Astrocyte (in vitro differentiated cells and primary cell): ENCODE measurements around the gene ARHGAP6. TPM values are rescaled to one million over a fixed set of nuclear protein-coding genes. Genes with fewer than 3 reads are reported as not detected.
A peak's percentile ranks its signal among the peaks of the same experiment; 100 is the strongest.

Source experiments
- DNase-seq: peaks from one replicate; pipeline ENCODE4 v3.0.0-alpha.2; 2010; ENCODE audit warnings: low read depth
- FAIRE-seq: peaks from 2 replicates; lab custom pipeline; 2011; peaks lifted over from hg19 to GRCh38; lab: Jason Lieb, UNC
- H2AFZ ChIP-seq: 2 replicates; pipeline ENCODE4 v1.6.0; 2012; ENCODE audit warnings: low read depth, low read length, inconsistent platforms
- H3K27ac ChIP-seq: 2 replicates; pipeline ENCODE4 v1.5.1; 2011; ENCODE audit warnings: low read depth, low read length, inconsistent platforms
- H3K27me3 ChIP-seq: 2 replicates; pipeline ENCODE4 v1.6.0; 2011; ENCODE audit warnings: low read length, inconsistent platforms; ENCODE audit not compliant: insufficient read depth
- H3K36me3 ChIP-seq: 2 replicates; pipeline ENCODE4 v1.5.1; 2011; ENCODE audit warnings: low read length, inconsistent platforms; ENCODE audit not compliant: insufficient read depth
- H3K4me1 ChIP-seq: 2 replicates; pipeline ENCODE4 v1.5.1; 2011; ENCODE audit warnings: low read length, inconsistent platforms; ENCODE audit not compliant: insufficient read depth
- H3K4me2 ChIP-seq: 2 replicates; pipeline ENCODE4 v1.6.0; 2012; ENCODE audit warnings: low read length, inconsistent platforms
- H3K4me3 ChIP-seq: 2 replicates; pipeline ENCODE4 v1.5.1; 2011; ENCODE audit warnings: low read depth, mild to moderate bottlenecking, low read length, inconsistent platforms; ENCODE audit not compliant: insufficient read depth
- H3K79me2 ChIP-seq: 2 replicates; pipeline ENCODE4 v1.6.0; 2012; ENCODE audit warnings: mild to moderate bottlenecking, low read length, inconsistent platforms; ENCODE audit not compliant: insufficient read depth
- H3K9ac ChIP-seq: 2 replicates; pipeline ENCODE4 v1.6.0; 2012; ENCODE audit warnings: mild to moderate bottlenecking, low read length, inconsistent platforms
- H3K9me3 ChIP-seq: 2 replicates; pipeline ENCODE4 v1.5.1; 2012; ENCODE audit warnings: low read depth, mild to moderate bottlenecking, low read length, inconsistent platforms; ENCODE audit not compliant: insufficient read depth
- H4K20me1 ChIP-seq: 2 replicates; pipeline ENCODE4 v1.6.0; 2012; ENCODE audit warnings: low read length, inconsistent platforms; ENCODE audit not compliant: insufficient read depth
- H3K27ac Mint-ChIP-seq: one replicate; pipeline ENCODE4 v1.8.0; 2021; ENCODE audit warnings: mild to moderate bottlenecking, mixed read lengths; ENCODE audit not compliant: unreplicated experiment
- H3K27me3 Mint-ChIP-seq: one replicate; pipeline ENCODE4 v1.8.0; 2021; ENCODE audit warnings: low read depth, mixed read lengths; ENCODE audit not compliant: unreplicated experiment
- H3K36me3 Mint-ChIP-seq: one replicate; pipeline ENCODE4 v1.8.0; 2021; ENCODE audit warnings: low read depth, mixed read lengths; ENCODE audit not compliant: unreplicated experiment
- H3K4me1 Mint-ChIP-seq: one replicate; pipeline ENCODE4 v1.8.0; 2021; ENCODE audit warnings: low read depth, mixed read lengths; ENCODE audit not compliant: unreplicated experiment
- H3K4me3 Mint-ChIP-seq: one replicate; pipeline ENCODE4 v1.8.0; 2021; ENCODE audit warnings: mild to moderate bottlenecking, moderate library complexity, mixed read lengths; ENCODE audit not compliant: unreplicated experiment
- H3K9me3 Mint-ChIP-seq: one replicate; pipeline ENCODE4 v1.8.0; 2021; ENCODE audit warnings: mild to moderate bottlenecking, mixed read lengths; ENCODE audit not compliant: unreplicated experiment
- CTCF ChIP-seq: IDR thresholded peaks from 2 replicates; pipeline ENCODE4 v1.5.1; 2011; ENCODE audit warnings: low read depth, mild to moderate bottlenecking, inconsistent platforms, low read length, moderate library complexity; ENCODE audit not compliant: insufficient read depth
- EZH2 ChIP-seq: IDR thresholded peaks from 2 replicates; pipeline ENCODE4 v1.6.1; 2012; ENCODE audit warnings: mild to moderate bottlenecking, low read length, inconsistent platforms; ENCODE audit not compliant: insufficient read depth
- total RNA-seq: library from RNA; stranded (reverse); gene quantifications from 2 replicates; pipeline ENCODE4 v1.2.1, GENCODE V29; 2021

Gene ARHGAP6
- total RNA-seq, 1 donor from 2014 or later: 0.30 TPM

- Histone ChIP-seq H2AFZ (no peak overlapping the region), H3K9me3 (no peaks in the 10 kb centered on the region), H3K79me2 (no peaks in the 10 kb centered on the region), H3K27me3 (no peaks in the 10 kb centered on the region), H3K9ac (no peak overlapping the region), H3K27ac (no peak overlapping the region), H4K20me1 (no peaks in the 10 kb centered on the region), H3K36me3 (no peaks in the 10 kb centered on the region), H3K4me3 (no peak overlapping the region), H3K4me2 (peak overlapping the region; percentile 36), H3K4me1 (no peaks in the 10 kb centered on the region)
- Mint-ChIP-seq H3K4me1 (no peaks in the 10 kb centered on the region), H3K9me3 (no peaks in the 10 kb centered on the region), H3K27ac (no peak overlapping the region), H3K36me3 (no peaks in the 10 kb centered on the region), H3K4me3 (no peak overlapping the region), H3K27me3 (no peaks in the 10 kb centered on the region)
- no peak for TF ChIP-seq CTCF
- no peak for TF ChIP-seq EZH2
- no peak for DNase-seq
- no peak for FAIRE-seq
These were observed 527.0 kb downstream of the ARHGAP6 start for GRCh38 chrX:11138498-11139390.

GRCh38 chrX:11137543-11138139 is 528.1 kb downstream of the ARHGAP6 start:
- peak; percentile 46 for TF ChIP-seq CTCF
- no peak for TF ChIP-seq EZH2
- H3K9me3 ChIP-seq: no peaks in the 10 kb centered on the region
- Mint-ChIP-seq H3K36me3 (no peaks in the 10 kb centered on the region), H3K4me3 (no peak overlapping the region), H3K9me3 (no peaks in the 10 kb centered on the region), H3K27ac (no peak overlapping the region), H3K4me1 (no peaks in the 10 kb centered on the region), H3K27me3 (no peaks in the 10 kb centered on the region)
- H3K4me3 ChIP-seq: no peak overlapping the region
- DNase-seq (peak; percentile 9), FAIRE-seq (peak; percentile 23)
- H3K27me3 ChIP-seq: no peaks in the 10 kb centered on the region
- no peak overlapping the region for H3K9ac ChIP-seq
- no peak overlapping the region for H2AFZ ChIP-seq
- no peaks in the 10 kb centered on the region for H3K4me1 ChIP-seq
- H3K36me3 ChIP-seq: no peaks in the 10 kb centered on the region
- no peak overlapping the region for H3K4me2 ChIP-seq
- no peaks in the 10 kb centered on the region for H4K20me1 ChIP-seq
- no peaks in the 10 kb centered on the region for H3K79me2 ChIP-seq
- H3K27ac ChIP-seq: no peak overlapping the region
